GM21515 (cell line): Measurements from ENCODE around the gene HDC.

Experiments
- ATAC-seq: cut with Tn5 transposase; IDR thresholded peaks from one replicate; pipeline ENCODE4 v1.9.1; 2021; ENCODE audit not compliant: unreplicated experiment

Gene HDC

DNA sequence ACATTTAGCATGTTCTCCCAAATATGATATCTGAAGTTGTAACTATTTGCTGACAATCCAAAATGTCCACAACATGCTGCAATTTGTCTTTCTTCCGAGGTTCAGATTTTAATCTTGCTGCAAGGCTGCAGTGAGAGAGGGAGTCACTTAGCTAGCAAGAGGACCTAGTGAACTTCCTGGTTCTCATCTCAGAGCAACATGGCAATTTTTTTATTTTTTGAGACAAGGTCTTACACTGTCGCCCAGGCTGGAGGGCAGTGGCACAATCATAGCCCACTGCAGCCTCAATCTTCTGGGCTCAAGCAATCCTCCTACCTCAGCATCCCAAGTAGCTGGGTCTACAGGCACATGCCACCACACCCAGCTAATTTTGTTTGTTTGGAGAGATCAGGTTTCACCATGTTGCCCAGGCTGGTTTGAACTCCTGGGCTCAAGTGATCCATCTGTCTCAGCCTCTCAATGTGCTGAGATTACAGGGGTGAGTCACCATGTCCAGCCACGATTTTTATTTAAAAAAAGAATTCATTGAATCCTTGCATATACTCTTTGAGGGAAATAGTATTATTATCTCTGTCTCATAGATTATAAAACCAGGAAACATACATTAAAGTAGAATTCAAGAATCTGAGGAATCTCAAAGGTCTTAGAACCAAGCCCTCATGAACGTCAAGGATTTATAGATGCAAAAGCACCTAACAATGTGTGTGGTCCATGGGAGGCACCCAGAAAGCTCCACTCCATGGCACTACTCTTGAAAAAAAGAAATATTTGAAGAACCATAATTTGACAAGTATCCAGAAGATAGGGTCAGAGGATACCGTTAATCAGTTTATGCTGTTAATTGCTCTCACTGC, 9.1 kb downstream of the HDC start:
- no peak for ATAC-seq

DNA sequence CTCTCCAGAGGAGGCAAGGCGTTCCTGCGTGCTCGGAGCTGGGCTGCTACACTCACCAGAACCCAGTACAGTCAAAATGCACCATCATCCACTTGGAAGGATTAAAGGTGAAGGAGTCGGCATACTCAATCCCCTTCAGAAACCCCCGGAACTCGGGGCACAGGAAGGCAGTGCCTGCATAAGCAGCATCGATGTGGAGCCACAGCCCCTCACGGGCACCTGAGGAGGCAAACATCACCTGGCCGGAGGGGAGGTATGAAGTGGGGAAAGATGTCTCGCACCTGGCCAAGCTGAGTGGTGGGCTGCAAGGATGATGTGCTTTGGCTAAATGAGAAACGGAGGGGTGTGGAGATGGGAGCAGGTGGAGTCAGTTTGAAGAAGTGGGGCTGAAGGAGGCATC, 13.0 kb downstream of the HDC start:
- ATAC-seq, result no peak

DNA sequence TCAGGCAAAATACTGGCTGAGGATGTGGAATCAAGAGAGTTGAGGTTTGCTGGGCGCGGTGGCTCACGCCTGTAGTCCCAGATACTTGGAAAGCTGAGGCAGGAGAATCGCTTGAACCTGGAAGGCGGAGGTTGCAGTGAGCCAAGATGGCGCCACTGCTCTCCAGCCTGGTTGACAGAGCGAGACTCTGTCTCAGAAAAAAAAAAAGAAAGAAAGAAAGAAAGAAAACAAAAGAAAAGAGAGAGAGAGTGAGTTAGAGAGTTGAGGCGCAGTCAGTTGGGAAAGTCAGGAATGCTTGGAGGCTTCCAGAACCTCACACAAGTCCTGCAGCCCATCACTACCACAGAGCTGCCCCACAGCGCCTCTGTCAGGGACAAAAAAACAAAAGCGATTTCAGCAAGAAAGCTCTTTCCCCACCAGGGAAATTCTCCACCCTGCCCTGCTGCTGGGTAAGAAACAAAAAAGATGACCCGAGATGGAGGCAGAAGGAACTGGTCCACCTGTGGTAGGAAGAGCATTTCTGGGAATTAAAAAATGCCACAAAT, 13.8 kb downstream of the HDC start:
- ATAC-seq, result no peak

DNA sequence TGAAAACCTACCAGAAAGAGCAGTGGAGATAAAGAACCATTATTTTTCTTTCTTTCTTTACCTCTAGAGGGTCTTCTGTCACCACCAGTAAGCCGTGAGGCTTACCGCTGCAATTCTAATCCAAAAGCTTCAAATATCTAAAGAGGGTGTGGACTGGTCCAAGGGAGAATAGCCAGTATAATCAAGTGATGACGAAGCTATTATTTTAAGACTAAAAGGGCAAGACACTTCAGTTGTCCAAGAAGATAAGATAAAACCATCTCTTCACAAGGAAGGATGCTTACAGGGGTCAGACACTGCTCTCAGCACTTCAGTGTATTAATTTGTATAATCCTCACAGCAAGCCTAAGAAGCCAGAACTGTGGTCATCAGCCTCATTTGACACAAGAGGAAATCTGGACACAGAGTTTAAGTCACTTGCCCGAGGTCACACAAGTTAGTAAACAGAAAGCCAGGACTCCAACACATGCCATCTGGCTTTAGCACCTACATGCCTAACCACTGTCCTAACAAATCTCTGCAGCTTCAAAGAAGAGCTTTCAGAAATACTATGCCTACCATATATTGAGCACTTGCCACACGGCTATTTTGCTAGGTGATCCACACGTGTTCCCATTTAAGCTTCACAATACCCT, 14.6 kb downstream of the HDC start:
- ATAC-seq, result no peak

DNA sequence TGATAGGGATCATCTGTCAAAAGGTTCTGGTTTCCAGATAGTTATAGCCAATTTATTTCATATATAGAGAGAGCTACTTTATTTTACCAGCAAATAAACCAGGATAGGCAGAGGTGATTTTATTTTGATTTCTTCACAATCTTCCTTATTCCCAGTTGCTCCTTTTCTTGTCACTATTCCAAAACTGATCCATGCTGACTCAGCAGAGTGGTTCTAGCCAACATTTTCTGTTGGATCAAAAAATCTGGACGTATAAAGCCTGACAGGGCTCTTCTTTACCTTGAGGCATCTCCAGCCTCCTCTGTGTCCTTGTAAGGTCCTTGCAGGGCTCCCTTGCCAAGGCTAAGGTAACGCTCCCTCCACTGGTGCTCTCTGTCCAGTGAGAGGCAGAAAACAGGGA, 15.8 kb downstream of the HDC start:
- ATAC-seq, result no peak

DNA sequence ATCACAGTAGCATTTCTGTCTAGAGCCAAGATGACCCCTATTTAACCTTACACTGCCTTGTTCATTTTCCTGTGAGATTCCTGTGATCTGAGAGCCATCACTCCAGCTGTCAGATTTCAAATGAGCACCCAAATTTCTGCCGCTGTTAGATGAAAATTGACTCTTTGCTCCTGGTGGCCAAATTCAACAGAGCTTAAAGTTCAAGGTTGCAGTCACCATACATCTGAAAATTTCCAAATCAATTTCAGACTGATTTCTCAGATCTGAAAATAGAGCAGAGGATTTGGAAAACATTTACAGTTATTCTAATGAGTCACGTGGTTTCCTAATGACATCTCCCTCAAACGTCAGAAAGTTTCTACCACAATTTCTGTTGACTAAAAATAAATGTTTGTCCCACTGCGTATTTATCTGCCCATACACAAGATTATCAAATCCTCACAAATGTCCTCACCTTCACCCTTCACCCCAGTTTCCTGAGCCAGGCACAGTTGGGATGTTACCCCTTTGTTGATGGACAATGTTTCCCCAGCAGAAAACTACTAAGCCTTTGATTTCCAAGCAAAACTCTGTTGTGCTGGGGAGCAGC, 16.4 kb downstream of the HDC start:
- no peak for ATAC-seq

DNA sequence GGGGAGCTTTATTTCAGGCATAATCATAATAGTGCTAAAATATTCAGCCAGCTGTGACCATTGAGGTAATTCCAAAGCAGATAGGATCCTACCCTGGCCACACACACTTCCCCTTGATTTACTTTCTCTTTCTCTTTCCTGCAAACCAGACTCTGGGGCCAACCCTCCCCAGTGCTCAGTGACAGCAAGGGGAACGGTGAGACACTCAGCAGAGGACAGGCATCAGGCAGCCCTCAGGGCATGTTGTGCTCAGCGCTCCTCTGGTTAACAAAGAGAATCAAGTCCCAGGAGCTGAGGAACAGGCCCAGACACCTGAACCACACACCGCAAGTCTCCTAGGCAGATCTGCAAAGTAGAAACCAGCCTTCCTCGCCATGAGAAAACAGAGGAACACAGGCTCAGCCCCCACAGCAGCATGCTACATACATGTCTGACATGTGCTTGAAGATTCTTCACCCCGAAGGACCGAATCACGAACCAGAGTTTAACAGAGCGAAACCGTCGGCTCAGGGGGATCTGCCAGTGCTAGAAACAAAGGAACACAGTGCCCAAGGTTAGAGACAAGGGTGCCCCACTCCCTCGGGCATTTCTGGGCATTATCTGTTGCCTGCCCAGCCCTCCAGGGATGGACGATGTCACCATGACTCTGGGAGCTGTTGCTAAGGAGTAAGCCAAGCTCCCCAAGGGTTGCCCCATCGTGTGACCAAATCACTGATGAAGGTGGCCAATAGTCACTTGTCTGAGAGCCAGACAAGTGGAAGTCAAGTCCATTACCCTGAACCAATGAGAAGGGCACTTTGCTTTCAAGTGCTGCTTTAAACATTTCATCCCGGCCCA, 17.5 kb downstream of the HDC start:
- peak; percentile 99 for ATAC-seq

DNA sequence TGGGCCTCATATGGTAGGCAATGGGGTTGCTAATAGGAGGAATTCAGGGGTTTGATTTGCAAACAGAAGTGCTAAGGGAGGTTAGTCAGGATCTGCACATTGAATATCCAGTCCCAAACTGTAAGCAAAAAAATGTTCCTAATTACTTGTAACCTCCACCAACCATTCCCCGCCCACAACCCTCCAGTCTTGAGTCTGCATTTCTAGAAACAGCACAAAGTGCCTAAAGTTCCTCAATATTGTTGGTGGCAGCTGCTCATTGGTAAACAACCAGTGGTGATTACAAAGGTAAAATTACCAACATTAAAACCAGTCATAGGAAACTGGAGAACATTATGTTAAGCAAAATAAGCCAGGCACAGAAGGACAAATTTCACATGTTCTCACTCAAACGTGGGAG, 18.9 kb downstream of the HDC start:
- ATAC-seq, result no peak

DNA sequence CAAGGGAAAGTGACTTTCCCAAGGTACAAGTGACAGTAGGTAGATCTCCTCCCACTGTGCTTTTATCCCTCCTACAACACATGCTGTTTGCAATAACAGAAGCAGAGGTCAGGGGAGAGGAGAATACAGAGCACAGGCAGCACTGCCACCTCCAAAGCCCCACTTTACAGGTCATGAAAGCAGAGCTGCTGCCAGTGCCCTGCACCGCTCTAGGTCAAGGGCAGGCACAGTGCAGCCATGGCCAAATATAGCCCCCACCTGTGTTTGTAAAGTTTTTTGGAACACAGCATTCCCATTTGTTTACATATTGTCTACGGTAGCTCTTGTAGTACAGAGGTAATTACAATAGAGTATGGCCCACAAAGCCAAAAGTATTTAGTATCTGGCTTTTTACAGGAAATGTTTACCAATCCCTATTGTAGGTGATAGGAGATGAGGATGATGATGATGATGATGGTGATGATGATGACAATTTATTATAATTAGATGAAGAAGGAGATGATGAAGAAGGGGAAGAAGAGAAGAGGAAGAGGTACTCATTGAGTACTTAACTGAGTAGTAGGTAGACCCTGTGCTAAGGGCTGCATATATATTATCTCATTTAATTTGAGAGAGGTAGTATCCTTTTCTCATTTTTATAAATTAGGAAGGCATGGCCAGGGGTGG, 20.4 kb downstream of the HDC start:
- ATAC-seq, result no peak

DNA sequence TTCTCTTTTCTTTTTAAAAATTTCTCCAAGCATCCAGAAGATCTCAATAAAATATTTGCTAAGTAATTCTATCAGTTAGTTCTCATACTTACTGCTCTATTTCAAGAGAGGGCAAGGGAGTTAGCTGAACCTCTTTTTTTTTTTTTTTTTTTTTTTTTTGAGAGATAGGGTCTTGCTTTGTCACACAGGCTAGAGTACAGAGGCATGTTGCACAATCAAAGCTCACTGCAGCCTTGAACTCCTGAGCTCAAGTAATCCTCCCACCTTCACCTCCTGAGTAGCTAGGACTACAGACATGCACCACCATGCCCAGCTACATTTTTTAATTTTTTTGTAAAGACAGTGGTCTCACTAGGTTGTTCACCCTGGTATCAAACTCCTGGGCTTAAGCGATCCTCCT, 21.4 kb downstream of the HDC start:
- no peak for ATAC-seq

DNA sequence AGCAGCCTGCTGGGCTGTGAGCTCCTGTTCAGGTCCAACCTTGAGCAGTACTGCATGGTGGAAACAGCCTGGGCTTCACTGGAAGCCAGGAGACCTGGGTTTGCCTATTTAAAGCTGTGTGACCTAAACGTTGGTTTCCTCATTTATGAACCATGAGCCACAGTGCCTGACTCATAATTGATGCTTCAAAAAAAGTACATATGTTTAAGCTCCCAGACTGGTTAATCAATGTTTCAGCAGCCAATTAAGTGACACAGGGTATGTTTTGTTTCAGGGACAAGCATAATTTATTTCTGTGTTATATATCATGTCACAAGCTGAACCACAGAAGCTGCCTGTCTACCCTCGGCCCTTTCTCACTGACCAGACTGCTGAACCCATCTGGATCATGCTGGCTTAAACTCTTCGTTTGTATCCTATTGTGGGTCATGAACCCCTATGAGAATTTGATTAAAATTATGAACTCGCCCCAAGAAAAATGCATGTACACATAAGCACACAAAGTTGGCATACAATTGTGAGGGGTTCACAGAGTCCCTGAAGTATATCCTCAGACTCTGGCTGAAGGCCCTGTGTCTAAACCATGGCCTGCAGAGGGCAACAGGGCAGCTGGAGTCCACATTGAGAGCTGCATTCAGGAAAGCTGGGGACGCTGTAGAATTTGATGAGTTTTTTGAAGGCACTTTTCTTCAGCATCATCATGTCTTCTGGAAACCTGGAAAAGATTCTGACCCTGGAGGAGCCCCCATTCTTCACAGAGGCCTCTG, 23.7 kb downstream of the HDC start:
- ATAC-seq, result no peak

DNA sequence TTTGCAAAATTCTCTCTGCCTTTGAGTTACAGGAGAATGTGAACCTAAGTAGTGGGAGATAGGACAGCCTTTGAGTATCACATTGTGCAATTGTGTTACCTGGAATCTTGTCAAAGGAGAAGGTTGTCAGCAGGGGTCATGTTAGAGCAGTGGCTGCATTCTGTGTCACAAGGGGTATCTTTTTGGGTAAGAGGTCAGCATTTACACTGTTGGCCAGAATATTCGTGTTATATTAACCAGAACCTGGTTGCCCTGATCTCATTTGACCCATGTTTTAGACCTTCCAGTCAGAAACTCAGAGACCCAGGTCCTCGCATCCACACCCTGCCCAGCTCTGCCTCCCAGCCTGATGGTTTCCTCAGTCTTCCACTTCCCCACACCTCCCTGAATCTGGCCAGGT, 27.3 kb downstream of the HDC start:
- no peak for ATAC-seq

DNA sequence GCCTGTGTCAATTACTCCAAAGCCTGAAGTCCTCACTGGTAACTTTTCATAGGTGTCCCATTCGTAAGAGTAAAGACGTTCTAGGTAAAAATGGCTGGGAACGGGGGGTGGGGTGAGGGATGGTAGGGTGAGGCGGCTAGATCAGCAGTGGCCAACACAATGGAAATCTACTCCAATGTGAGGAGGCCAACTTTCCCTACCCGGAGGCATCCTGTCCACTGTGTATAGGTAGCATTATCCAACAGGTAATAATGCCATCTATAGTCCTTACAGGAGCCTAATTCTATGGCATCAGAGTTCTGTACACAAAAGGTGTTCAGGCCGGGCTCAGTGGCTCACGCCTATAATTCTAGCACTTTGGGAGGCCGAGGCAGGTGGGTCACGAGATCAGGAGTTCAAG, 29.1 kb downstream of the HDC start:
- no peak for ATAC-seq

DNA sequence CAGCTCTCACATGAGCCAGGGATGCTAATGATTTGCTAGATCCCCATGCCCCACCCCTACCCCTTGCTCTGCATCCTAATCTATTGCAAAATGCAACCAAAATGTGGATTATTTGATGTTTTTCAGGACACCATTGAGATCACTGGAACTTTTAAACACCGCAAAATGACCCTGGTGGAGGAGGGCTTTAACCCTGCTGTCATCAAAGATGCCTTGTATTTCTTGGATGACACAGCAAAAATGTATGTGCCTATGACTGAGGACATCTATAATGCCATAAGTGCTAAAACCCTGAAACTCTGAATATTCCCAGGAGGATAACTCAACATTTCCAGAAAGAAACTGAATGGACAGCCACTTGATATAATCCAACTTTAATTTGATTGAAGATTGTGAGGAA, 29.7 kb downstream of the HDC start:
- ATAC-seq, result no peak

DNA sequence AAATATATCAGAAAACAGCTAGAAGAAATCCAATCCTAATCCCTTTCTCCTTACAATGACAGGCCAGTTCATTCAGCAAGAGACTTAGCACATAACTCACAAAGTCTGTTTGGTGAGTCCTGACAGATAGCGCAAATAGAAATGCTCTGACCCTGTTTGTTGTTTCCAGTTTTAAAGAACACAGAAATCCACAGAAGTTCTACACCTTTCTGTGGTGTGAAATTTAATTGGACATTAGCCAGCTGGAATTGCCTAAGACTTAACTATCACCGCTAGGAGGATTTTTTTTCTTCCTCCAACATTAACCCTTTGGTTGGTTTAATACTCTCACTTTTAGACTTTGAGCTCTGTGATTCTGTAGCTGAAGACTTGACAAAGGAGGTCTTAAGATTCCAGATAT, 30.8 kb downstream of the HDC start:
- ATAC-seq, result no peak

DNA sequence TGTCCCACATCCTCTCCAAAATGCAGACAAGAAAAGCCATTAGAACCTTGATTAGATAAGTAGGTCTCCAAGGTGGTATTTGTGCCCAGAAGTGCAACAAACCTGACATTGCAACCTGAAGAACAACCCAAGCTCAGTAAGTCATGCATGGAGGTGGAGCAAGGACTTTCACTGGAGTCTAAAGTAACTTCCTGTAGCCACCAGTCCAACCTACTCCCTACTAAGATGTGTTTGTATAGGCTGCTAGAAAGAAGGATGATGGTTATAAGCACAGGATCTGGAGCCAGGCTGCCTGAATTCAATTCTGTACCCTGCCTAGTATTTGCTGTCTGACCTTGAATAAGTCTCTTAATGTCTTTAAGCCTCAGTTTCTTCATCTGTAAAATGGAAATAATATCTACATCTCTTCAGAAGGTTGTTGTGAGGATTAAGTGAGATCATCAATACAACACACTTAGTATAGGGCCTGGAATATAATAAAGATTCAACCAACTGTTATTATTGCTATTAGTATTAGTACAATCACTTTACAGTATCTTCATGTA, 32.3 kb downstream of the HDC start:
- no peak for ATAC-seq

DNA sequence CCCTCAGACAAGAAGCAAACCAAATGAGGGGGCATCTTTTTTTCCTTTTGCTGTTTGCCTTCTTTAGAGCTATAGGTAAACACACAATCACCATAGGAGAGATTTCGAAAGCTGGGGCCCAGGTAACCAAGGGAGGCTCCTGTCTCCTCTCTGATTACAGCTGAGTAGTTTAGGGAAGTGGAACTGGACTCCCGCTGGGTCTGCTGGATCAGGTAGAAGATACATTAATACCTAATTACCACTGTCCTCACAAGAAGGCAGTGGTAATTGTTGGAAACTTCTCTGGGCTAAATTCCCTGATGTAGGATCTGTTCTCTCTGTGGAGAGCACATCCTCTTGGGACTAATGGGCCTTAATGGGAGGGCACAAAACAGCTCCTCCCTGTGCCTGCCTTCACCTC, 32.7 kb downstream of the HDC start:
- ATAC-seq, result no peak

DNA sequence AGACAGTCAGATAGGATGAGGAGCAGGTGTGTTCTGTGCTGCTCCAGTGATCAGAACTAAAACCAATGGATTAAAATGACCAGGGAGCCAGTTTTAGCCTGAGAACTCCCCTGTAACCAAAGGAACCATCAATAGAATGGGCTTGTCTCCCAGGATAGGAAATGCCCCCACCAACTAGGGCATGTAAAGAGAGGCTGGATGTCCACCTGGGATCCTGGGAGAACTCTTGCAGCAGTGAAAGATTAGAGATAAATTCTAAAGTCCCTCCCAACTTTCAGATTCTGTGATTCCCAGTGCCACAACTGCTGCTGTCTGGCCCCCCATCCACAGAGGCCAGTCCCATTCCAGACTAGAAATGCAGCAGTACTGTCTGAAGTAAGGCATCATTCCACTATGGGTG, 33.8 kb downstream of the HDC start:
- no peak for ATAC-seq

DNA sequence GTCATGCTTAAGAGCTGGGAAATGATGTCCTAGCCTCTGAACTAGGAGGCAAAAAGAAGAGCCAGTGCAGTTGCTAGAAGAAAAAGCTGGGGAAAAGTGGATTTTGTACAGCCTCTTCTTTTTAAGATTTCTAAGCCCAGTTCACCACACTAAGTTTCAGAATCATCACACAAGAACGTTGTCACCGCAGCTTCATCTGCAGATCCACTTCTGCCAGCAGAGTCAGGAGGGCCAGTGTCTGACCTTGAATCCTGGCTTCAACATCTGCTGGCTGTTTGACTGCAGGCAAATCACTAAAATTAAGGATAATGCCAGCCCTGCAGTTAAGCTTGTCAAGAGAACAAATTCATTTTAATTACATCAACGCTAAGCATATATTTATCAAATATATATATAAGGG, 36.2 kb downstream of the HDC start:
- ATAC-seq, result no peak

DNA sequence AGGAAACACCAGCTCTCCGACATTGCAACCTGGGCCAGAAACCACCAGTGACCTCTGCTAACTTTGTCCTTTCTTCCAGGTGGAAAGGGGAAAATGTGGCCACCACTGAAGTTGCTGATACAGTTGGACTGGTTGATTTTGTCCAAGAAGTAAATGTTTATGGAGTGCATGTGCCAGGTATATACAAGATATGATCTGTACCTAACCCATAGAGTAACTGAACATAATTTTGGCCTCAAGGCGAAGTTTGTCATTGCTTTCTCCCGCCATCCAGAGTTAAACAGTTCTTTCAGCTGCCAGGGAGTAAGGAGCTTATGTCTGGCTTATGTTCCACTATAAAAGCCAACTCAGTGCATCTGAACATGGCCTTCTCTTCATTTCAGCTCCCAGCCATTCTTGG, 36.7 kb downstream of the HDC start:
- ATAC-seq, result no peak
